ENCODE data around the gene KCNG2. TPM values are rescaled to one million over a fixed set of nuclear protein-coding genes. Genes with fewer than 3 reads are reported as not detected.

The KCNG2 gene
- total and polyA plus RNA-seq, 2 experiments from 2014 or later = 0.13 to 0.52 TPM

DNA sequence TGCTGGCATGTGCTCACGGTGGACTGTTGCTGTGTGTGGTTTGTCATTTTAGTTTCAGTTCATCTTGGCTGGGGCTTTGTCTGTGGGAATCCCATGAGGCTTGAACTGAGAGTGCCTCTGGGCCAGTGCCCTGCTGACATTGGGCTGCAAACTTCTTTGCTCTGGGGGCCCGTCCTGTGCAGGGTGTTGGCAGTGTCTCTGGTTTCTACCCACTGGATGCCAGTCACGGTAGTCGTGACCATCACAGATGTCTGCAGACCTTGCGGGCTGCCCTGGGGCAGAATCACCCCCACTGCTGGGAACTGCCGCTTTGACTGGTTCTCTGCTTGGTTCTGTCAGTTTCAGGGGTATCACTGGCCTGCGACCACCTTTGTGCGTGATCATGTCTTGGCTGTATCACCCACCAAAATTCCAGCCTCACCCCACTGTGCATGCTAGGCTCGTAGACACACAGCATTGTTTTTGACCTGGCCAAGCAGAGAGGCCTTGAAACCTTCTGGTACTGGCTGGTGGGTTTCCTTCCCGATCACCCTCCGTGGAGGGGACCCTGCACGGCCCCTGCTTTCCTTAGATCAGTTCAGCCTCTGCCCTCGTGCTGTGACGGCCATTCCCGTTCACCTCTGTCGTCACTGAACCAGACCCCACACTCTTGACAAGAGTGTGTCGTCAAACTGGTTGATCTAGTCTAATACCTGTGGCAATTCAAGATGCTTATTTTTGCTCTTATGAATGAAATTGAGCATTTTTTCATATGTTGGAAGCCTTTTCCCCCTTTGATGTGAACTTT lies 57.6 kb downstream of the KCNG2 start (continued):
- TF ChIP-seq, protein P1, sequence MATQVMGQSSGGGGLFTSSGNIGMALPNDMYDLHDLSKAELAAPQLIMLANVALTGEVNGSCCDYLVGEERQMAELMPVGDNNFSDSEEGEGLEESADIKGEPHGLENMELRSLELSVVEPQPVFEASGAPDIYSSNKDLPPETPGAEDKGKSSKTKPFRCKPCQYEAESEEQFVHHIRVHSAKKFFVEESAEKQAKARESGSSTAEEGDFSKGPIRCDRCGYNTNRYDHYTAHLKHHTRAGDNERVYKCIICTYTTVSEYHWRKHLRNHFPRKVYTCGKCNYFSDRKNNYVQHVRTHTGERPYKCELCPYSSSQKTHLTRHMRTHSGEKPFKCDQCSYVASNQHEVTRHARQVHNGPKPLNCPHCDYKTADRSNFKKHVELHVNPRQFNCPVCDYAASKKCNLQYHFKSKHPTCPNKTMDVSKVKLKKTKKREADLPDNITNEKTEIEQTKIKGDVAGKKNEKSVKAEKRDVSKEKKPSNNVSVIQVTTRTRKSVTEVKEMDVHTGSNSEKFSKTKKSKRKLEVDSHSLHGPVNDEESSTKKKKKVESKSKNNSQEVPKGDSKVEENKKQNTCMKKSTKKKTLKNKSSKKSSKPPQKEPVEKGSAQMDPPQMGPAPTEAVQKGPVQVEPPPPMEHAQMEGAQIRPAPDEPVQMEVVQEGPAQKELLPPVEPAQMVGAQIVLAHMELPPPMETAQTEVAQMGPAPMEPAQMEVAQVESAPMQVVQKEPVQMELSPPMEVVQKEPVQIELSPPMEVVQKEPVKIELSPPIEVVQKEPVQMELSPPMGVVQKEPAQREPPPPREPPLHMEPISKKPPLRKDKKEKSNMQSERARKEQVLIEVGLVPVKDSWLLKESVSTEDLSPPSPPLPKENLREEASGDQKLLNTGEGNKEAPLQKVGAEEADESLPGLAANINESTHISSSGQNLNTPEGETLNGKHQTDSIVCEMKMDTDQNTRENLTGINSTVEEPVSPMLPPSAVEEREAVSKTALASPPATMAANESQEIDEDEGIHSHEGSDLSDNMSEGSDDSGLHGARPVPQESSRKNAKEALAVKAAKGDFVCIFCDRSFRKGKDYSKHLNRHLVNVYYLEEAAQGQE (IDR thresholded peaks at IDR 0.05; ENCODE audit: unreplicated experiment) = no peak
- TF ChIP-seq ZNF114 (CRISPR knock-in tag; IDR thresholded peaks at IDR 0.05) = no peak

DNA sequence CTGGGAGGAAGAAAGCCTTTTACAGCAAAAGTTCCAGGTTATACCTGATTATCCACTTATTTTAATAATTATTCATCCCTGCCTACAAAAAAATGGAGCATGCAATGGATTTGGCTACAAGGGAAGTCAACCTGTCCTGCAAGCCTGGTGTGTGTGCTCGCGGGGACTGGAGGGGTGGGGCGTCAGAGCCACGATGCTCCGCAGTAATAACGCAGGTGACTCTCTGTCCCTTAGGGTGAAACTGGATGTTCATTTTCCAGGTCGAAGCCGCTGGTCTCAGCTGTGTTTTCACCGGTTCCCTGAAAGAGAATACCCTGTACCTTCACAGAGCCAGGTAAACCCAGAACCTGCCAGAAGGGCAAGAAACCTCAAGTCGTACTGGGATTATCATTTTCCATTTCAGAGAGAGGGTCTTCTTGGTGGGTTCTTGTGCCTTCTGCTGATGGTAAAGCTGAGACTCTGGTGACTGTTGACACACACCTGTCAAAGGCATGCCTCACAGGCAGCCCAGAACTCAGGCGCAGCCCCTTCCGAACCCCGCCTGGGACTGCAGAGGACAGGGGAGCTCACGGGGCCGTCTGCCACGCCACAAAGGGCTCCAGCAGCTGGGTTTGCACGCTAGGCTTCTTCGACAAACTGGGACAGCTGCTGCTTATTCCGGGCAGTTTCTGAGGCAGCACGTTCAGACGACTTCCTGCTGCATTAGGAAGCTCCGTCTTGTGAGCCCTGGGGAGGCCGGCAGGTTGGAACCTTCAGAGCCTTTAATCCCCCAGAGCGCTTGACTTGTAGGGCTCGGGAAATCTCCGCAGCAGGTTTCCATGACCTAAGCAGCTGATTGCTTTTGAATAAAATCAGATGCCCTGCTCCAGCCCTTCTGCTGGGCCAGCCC lies 58.6 kb downstream of the KCNG2 start:
- Histone ChIP-seq H3K4me3 (no peak overlapping the region), H4K20me1 (replicated peaks; ENCODE audit: insufficient read depth) (no peaks in the 10 kb centered on the region), H3F3A (replicated peaks; ENCODE audit: low read depth) (0 out of 2 replicates have a peak, but pooled peaks cover 4% of the 10 kb centered on the region), H2AFZ (no peak overlapping the region; the same call in 1 of the 2 replicates), H3K27me3 (ENCODE audit: insufficient read depth) (no peaks in the 10 kb centered on the region), H3K79me2 (replicated peaks; ENCODE audit: insufficient read depth) (no peaks in the 10 kb centered on the region), H3K27ac (ENCODE audit: low read depth) (no peak overlapping the region), H3K4me2 (no peak overlapping the region), H3K4me1 (ENCODE audit: insufficient read depth) (no peaks in the 10 kb centered on the region), H3K36me3 (ENCODE audit: insufficient read depth) (no peaks in the 10 kb centered on the region), H3K9me2 (ENCODE audit: insufficient read depth) (no peaks in the 10 kb centered on the region)
- H3K36me3 Mint-ChIP-seq (ENCODE audit: low read depth) = no peaks in the 10 kb centered on the region
- H3K4me1 Mint-ChIP-seq = peaks cover 11% of the 10 kb centered on the region; the same call in 2 of the 3 replicates
- peak; percentile 67 for ATAC-seq
- TF ChIP-seq, protein P2, sequence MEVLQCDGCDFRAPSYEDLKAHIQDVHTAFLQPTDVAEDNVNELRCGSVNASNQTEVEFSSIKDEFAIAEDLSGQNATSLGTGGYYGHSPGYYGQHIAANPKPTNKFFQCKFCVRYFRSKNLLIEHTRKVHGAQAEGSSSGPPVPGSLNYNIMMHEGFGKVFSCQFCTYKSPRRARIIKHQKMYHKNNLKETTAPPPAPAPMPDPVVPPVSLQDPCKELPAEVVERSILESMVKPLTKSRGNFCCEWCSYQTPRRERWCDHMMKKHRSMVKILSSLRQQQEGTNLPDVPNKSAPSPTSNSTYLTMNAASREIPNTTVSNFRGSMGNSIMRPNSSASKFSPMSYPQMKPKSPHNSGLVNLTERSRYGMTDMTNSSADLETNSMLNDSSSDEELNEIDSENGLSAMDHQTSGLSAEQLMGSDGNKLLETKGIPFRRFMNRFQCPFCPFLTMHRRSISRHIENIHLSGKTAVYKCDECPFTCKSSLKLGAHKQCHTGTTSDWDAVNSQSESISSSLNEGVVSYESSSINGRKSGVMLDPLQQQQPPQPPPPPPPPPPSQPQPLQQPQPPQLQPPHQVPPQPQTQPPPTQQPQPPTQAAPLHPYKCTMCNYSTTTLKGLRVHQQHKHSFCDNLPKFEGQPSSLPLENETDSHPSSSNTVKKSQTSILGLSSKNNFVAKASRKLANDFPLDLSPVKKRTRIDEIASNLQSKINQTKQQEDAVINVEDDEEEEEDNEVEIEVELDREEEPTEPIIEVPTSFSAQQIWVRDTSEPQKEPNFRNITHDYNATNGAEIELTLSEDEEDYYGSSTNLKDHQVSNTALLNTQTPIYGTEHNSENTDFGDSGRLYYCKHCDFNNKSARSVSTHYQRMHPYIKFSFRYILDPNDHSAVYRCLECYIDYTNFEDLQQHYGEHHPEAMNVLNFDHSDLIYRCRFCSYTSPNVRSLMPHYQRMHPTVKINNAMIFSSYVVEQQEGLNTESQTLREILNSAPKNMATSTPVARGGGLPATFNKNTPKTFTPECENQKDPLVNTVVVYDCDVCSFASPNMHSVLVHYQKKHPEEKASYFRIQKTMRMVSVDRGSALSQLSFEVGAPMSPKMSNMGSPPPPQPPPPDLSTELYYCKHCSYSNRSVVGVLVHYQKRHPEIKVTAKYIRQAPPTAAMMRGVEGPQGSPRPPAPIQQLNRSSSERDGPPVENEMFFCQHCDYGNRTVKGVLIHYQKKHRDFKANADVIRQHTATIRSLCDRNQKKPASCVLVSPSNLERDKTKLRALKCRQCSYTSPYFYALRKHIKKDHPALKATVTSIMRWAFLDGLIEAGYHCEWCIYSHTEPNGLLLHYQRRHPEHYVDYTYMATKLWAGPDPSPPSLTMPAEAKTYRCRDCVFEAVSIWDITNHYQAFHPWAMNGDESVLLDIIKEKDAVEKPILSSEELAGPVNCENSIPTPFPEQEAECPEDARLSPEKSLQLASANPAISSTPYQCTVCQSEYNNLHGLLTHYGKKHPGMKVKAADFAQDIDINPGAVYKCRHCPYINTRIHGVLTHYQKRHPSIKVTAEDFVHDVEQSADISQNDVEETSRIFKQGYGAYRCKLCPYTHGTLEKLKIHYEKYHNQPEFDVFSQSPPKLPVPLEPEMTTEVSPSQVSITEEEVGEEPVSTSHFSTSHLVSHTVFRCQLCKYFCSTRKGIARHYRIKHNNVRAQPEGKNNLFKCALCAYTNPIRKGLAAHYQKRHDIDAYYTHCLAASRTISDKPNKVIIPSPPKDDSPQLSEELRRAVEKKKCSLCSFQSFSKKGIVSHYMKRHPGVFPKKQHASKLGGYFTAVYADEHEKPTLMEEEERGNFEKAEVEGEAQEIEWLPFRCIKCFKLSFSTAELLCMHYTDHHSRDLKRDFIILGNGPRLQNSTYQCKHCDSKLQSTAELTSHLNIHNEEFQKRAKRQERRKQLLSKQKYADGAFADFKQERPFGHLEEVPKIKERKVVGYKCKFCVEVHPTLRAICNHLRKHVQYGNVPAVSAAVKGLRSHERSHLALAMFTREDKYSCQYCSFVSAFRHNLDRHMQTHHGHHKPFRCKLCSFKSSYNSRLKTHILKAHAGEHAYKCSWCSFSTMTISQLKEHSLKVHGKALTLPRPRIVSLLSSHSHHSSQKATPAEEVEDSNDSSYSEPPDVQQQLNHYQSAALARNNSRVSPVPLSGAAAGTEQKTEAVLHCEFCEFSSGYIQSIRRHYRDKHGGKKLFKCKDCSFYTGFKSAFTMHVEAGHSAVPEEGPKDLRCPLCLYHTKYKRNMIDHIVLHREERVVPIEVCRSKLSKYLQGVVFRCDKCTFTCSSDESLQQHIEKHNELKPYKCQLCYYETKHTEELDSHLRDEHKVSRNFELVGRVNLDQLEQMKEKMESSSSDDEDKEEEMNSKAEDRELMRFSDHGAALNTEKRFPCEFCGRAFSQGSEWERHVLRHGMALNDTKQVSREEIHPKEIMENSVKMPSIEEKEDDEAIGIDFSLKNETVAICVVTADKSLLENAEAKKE (CRISPR knock-in tag; IDR thresholded peaks at IDR 0.05) = peak; percentile 4; the same call in 1 of the 2 replicates
- no peak for TF ChIP-seq STAT1 (IDR thresholded peaks at IDR 0.05; ENCODE audit: unreplicated experiment)
- no peak for TF ChIP-seq CREB1 (CRISPR knock-in tag; IDR thresholded peaks at IDR 0.05; ENCODE audit: low read depth)
- no peak for TF ChIP-seq EZH2 (IDR thresholded peaks at IDR 0.05; ENCODE audit: low read depth, unreplicated experiment)
- no peak for TF ChIP-seq JUNB (IDR thresholded peaks at IDR 0.05; ENCODE audit: unreplicated experiment)
- TF ChIP-seq ZNF114 (CRISPR knock-in tag; IDR thresholded peaks at IDR 0.05) = no peak
- DNase-seq (ENCODE audit: low spot score) = peak; percentile 75
- no peak overlapping the region for H3K27ac Mint-ChIP-seq
- no peak overlapping the region for H3K4me3 Mint-ChIP-seq
- peaks cover 3% of the 10 kb centered on the region for H3K27me3 Mint-ChIP-seq (ENCODE audit: insufficient read depth, low read depth, poor library complexity)
- no peaks in the 10 kb centered on the region for H3K9me3 Mint-ChIP-seq

All from GM23338 (cell line).